HL-60 (cell line): Measurements from ENCODE around the gene TCAP.

ENCODE experiments used
- DNase-seq, 2 experiments: peaks; one replicate each; pipeline ENCODE4 v3.0.0-alpha.2; 2010 to 2020; ENCODE audit warnings: low read depth in 1 of 2, low spot score in 1 of 2
- H3K27ac ChIP-seq: fragments of 250-450 bp; sonication (Bioruptor Pico); replicated peaks from 2 replicates; pipeline ENCODE4 v1.5.1; 2020; ENCODE audit warnings: mild to moderate bottlenecking, moderate library complexity
- H3K27me3 ChIP-seq: fragments of 250-450 bp; sonication (Bioruptor Pico); 2 replicates; pipeline ENCODE4 v1.5.1; 2021; ENCODE audit warnings: mild to moderate bottlenecking, moderate library complexity; ENCODE audit not compliant: insufficient read depth, poor library complexity, severe bottlenecking
- H3K4me3 ChIP-seq: replicated peaks from 2 replicates; pipeline ENCODE4 v1.5.1; 2011; ENCODE audit warnings: mild to moderate bottlenecking, control low read depth, low read length; ENCODE audit not compliant: insufficient read depth
- GABPA ChIP-seq: IDR thresholded peaks from 2 replicates; pipeline ENCODE4 v1.6.1; 2012; ENCODE audit warnings: low read depth
- POLR2AphosphoS5 ChIP-seq: IDR thresholded peaks from 2 replicates; pipeline ENCODE4 v1.6.1; 2012; ENCODE audit warnings: low read depth
- SPI1 ChIP-seq: IDR thresholded peaks from 2 replicates; pipeline ENCODE4 v1.6.1; 2012; ENCODE audit warnings: low read depth, mild to moderate bottlenecking, borderline replicate concordance
- TF ChIP-seq, protein P1 (sequence below): IDR thresholded peaks from 2 replicates; pipeline ENCODE4 v1.6.1; 2012; ENCODE audit warnings: low read depth; ENCODE audit not compliant: insufficient replicate concordance
- TF ChIP-seq, protein P2 (sequence below): IDR thresholded peaks from one replicate; pipeline ENCODE4 v1.5.1; 2011; ENCODE audit warnings: low read length, control low read depth, inconsistent platforms; ENCODE audit not compliant: insufficient read depth

The TCAP gene

DNA sequence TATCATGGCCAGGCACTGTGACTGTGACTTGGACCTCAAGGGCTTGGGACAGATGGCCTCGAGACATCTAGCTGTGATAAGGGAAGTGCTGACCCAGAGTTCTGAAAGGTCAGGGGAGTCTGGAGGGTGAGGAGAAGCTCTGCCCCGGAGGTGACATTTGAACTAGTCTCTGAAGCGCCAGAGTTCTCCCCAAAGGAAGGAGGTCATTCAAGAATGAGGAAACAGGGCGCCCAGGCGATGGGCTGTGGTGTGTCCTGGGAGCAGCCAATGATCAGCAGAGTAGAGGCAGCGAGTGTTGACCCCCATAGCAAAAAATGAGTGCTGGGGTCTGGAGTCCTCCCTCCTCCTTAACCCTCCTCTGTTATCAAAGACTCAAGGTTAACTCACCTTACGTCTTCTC lies 23.3 kb upstream of the TCAP start:
- TF ChIP-seq GABPA (no peak), SPI1 (no peak)
- TF ChIP-seq, protein P1, sequence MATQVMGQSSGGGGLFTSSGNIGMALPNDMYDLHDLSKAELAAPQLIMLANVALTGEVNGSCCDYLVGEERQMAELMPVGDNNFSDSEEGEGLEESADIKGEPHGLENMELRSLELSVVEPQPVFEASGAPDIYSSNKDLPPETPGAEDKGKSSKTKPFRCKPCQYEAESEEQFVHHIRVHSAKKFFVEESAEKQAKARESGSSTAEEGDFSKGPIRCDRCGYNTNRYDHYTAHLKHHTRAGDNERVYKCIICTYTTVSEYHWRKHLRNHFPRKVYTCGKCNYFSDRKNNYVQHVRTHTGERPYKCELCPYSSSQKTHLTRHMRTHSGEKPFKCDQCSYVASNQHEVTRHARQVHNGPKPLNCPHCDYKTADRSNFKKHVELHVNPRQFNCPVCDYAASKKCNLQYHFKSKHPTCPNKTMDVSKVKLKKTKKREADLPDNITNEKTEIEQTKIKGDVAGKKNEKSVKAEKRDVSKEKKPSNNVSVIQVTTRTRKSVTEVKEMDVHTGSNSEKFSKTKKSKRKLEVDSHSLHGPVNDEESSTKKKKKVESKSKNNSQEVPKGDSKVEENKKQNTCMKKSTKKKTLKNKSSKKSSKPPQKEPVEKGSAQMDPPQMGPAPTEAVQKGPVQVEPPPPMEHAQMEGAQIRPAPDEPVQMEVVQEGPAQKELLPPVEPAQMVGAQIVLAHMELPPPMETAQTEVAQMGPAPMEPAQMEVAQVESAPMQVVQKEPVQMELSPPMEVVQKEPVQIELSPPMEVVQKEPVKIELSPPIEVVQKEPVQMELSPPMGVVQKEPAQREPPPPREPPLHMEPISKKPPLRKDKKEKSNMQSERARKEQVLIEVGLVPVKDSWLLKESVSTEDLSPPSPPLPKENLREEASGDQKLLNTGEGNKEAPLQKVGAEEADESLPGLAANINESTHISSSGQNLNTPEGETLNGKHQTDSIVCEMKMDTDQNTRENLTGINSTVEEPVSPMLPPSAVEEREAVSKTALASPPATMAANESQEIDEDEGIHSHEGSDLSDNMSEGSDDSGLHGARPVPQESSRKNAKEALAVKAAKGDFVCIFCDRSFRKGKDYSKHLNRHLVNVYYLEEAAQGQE, result no peak
- TF ChIP-seq, protein P2, sequence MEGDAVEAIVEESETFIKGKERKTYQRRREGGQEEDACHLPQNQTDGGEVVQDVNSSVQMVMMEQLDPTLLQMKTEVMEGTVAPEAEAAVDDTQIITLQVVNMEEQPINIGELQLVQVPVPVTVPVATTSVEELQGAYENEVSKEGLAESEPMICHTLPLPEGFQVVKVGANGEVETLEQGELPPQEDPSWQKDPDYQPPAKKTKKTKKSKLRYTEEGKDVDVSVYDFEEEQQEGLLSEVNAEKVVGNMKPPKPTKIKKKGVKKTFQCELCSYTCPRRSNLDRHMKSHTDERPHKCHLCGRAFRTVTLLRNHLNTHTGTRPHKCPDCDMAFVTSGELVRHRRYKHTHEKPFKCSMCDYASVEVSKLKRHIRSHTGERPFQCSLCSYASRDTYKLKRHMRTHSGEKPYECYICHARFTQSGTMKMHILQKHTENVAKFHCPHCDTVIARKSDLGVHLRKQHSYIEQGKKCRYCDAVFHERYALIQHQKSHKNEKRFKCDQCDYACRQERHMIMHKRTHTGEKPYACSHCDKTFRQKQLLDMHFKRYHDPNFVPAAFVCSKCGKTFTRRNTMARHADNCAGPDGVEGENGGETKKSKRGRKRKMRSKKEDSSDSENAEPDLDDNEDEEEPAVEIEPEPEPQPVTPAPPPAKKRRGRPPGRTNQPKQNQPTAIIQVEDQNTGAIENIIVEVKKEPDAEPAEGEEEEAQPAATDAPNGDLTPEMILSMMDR, result no peak
- no peak overlapping the region for H3K27ac ChIP-seq

DNA sequence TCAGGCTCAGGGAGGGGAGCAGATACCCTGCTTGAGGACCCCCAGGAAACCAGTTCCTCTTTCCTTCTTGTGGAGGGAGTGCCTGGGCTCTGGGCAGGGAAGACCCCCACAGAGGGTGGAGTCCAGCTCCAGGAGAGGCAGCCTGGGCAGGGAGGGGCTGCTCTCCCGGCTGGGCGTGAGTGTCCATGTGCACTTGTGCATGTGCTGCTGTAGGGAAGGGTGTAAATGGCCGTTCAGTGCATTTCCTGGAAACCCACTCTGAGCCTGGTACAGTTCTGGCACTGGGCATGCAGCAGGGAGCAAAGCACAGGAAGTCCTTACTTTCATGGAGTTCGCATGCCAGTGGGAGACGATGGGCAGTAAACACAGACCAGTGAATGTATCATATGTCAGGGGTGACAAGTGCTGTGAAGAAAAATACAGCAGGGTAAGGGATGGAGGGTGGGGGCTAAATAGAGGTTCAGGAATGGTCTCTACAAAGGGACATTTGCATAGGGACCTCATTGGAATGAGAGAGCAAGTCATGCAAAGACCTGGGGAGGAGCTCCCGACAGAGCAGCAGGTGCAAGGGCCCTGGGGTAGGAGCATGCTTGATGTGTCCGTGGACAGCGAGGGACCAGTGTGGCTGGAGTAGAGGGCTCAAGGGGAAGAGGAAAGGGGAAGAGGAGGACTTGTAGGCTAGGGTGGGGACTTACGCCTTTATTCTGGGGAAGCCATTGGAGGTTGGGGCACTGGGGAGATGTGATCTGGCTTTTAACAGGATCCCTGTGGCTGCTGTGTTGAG lies 22.7 kb upstream of the TCAP start:
- TF ChIP-seq POLR2AphosphoS5 (no peak), SPI1 (no peak), GABPA (no peak)
- TF ChIP-seq, protein P2, result no peak
- TF ChIP-seq, protein P1, result no peak
- no peak overlapping the region for H3K4me3 ChIP-seq
- DNase-seq, result no peak

More for the DNA sequence above, 23.3 kb upstream of the TCAP start:
- Histone ChIP-seq H3K4me3 (no peak overlapping the region), H3K27me3 (no peaks in the 10 kb centered on the region)
- DNase-seq, result no peak

DNA sequence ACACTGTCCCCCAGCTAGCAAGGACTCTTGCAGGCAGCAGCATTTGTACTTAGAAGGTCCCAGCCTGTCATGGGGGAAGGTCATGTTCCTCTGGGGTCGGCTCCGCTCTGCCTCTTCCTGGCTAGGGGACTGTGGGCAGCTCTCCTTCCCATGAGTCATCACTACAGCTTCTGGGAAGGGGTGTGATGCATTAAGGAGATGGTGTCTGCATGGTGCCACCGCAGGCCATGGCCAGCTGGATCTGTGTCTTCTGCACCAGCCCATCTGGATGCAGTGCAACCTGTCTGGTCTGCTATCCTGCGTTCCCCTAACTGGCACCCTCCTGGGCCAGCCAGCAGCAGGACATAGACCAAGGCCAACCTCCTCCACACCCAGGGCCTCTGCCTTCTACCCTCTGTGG lies 21.9 kb upstream of the TCAP start:
- TF ChIP-seq GABPA, result no peak
- no peak for TF ChIP-seq SPI1
- TF ChIP-seq, protein P2, result no peak
- TF ChIP-seq POLR2AphosphoS5, result no peak
- TF ChIP-seq, protein P1, result no peak
- Histone ChIP-seq H3K4me3 (no peak overlapping the region), H3K27me3 (no peaks in the 10 kb centered on the region), H3K27ac (no peak overlapping the region)
- no peak for DNase-seq

More for the DNA sequence above, 22.7 kb upstream of the TCAP start:
- Histone ChIP-seq H3K27me3 (no peaks in the 10 kb centered on the region), H3K27ac (no peak overlapping the region)
